AG09309 (cell line): ENCODE data around the gene NAPSA.
"Not testable (repeated sequence)": the region's sequence is repeated elsewhere in the genome, so short reads cannot be mapped to it uniquely, and the experiment has no call there.

Experiments used
- DNase-seq: peaks from one replicate; pipeline ENCODE4 v3.0.0-alpha.2; 2010; ENCODE audit warnings: low read depth
- H3K4me3 ChIP-seq: 2 replicates; pipeline ENCODE4 v1.5.1; 2011; ENCODE audit warnings: mild to moderate bottlenecking, low read depth, low read length, moderate library complexity; ENCODE audit not compliant: control insufficient read depth
- TF ChIP-seq, protein P1 (sequence below): IDR thresholded peaks from 2 replicates; pipeline ENCODE4 v1.5.1; 2011; ENCODE audit warnings: mild to moderate bottlenecking, low read depth, low read length, inconsistent platforms; ENCODE audit not compliant: insufficient read depth, control insufficient read depth; ENCODE audit errors: missing control alignments

The NAPSA gene

DNA sequence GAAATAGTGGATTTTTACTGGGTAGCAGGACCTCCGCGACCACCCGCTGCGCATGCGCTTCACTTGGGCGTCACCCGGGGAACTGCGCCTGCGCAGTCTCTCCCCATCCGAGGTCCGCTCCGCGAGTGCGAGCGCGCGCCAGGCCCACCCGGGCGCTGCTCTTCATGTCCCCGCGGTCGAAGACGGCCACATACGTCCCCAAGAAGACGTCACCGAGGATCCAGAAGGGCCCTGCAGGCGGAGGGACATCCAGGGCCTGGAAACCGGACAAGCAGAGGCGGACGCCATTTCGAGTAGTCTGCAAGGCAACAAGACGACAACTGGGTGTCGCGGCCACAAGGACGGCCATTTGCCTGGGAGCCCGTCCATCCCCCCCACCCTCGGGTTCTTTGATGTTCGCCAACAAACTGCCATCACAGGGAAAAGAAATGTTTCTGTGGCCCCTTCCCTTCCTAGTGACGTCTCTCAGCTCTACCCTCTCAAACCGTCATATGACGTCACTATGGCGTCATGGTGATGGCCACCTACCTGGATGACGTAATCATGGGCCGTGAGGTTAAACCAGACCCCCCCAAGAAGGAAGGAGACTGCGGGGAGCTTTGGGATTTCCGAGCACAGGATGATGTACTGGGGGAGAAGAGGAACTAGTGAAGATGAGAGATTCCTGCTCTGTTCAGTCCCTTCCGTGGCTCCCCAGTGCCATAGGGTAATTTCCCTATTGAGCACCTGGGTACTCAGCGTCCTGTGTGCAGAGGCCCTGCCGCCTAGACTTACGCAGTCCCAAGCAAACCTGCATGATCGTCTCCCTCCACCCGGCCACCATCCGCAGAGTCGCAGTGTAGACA lies 6.7 kb downstream of the NAPSA start:
- DNase-seq = no peak
- H3K4me3 ChIP-seq = peak overlapping the region; percentile 52
- TF ChIP-seq, protein P1, sequence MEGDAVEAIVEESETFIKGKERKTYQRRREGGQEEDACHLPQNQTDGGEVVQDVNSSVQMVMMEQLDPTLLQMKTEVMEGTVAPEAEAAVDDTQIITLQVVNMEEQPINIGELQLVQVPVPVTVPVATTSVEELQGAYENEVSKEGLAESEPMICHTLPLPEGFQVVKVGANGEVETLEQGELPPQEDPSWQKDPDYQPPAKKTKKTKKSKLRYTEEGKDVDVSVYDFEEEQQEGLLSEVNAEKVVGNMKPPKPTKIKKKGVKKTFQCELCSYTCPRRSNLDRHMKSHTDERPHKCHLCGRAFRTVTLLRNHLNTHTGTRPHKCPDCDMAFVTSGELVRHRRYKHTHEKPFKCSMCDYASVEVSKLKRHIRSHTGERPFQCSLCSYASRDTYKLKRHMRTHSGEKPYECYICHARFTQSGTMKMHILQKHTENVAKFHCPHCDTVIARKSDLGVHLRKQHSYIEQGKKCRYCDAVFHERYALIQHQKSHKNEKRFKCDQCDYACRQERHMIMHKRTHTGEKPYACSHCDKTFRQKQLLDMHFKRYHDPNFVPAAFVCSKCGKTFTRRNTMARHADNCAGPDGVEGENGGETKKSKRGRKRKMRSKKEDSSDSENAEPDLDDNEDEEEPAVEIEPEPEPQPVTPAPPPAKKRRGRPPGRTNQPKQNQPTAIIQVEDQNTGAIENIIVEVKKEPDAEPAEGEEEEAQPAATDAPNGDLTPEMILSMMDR = no peak

DNA sequence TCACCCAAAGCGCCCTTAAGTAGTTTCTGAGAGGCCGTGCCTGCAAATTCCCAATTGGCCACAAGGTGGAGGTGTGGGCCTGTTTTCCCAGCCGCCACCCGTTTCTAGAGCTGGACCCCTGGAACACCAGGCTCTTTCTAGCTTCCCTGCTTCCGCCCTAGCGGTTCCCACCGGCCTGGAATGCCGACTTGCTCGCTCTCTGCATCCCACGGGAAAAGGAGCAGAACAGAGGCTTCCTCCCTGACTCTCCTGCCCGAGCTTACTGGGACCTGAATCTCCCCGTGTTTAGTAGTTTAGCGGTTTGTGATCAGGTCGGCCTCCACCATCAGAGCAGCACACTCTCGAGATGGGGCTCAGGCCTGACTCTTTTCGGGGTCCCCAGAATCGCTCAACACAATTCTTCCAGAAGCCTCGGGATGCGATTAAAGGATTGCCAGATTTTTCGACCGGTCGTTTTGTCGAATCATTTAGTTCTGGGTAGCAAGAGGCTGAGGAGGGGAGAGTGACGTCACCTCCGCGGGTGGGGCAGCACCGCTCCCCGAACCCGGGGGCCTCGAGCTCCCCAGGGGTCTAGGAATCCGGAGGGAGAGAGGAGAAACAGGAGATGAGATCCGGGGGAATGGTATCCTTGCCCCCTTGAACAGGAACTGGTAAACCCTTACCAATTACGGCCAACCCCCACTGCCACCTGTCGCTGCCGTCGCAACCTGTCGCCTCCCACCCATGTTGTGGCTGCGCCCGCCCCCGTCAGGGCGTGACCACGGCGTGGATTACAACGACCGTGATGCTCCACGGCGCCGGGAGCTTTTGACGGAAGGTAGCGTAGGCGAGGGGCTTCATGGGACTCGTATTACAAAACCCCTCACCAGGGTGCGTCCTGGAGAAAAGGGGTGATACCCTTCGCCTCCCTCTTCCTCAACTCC lies 8.0 kb downstream of the NAPSA start:
- H3K4me3 ChIP-seq = peak overlapping the region; percentile 41
- no peak for DNase-seq

DNA sequence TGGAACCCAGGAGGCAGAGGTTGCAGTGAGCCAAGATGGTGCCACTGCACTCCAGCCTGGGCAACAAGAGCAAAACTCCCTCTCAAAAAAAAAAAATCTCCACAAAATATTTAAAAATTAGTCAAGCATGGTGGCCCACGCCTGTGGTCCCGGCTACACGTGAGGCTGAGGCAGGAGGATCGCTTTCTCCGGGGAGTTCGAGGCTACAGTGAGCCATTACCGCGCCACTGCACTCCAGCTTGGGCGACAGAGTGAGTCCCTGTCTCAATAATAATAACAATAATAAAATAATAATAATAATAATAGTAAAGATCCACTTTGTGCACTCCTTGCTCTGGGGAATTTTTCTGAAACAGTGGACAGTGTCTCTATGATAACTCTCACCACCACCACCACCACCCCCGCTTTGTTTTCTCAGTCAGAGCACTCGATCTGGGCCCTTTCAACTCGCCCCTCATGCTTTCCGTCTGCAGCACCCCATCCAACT lies 8.7 kb downstream of the NAPSA start:
- DNase-seq = no peak
- TF ChIP-seq, protein P1 = no peak
- H3K4me3 ChIP-seq = no peak overlapping the region

More for the DNA sequence above, 8.0 kb downstream of the NAPSA start:
- TF ChIP-seq, protein P1 = peak; percentile 85

DNA sequence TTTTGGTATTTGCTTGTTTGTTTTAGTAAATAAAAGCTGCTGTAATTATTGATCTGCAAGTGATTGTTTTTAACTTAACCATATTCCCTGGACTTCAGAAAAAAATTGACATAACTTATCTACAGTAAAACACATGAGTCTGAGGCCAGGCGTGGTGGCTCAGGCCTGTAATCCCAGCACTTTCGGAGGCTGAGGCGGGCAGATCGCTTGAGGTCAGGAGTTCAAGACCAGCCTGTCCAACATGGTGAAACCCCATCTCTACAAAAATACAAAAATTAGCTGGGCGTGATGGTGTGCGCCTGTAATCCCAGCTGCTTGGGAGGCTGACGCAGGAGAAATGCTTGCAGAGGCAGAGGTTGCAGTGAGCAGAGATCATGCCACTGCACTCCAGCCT lies 12.0 kb downstream of the NAPSA start:
- not testable (repeated sequence) for DNase-seq, H3K4me3 ChIP-seq

DNA sequence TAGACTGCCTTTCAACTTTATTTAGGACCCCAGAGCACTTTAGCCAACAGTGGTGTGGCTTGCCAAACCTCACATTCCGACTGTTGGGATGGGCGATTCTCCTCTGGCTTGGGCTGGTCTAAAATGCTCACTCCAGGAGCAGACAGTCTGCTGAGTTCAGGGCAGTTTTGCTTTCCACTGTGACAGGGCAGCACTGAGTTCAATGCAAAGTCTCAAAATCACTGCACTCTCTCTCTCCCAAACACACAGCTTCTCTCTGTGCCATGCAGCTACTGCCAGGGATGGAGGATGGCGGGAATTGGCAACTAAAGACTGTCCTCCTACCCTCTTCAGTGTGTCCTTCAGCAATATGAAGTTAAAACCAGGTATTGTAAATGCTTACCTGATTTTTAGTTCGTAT lies 13.2 kb downstream of the NAPSA start:
- TF ChIP-seq, protein P1 = no peak
- no peak for DNase-seq
- H3K4me3 ChIP-seq = no peak overlapping the region

DNA sequence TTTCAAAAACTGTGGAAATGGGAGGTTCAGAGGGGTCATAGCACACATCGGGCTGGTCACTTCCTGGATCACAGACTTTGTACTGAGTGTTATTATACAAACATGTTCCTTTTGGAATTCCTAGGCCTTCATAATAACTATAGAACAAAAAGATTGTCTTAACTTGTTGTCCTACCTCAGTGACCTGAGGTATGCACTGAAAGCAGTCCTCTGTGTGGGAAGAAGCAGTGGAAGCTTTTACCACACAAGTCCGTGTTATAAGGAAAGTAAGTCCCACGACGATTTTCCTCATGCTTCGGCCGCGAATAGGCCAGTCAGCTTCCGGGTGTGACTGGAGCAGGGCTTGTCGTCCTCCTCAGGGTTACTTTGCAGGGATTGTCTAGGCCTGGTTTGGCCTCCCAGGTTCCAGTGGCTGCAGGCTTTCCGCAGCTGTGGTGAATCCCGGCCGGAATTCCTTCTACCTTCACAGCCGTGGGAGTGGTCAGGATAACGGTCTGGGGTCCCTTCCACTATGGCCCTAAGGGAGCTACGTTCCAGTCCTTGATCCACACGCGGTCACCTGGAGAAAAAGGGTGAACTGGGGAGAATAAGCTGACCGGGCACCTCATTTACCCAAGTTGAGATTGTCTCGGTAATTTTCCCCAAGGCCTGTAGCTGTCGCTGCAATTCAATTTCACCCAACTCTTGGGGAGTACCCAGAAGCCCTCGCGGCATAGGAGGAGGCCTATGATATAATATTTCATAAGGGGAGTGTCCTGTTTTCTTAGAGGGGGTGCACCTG lies 16.0 kb downstream of the NAPSA start:
- no peak overlapping the region for H3K4me3 ChIP-seq
- no peak for DNase-seq
- TF ChIP-seq, protein P1 = peak; percentile 6

DNA sequence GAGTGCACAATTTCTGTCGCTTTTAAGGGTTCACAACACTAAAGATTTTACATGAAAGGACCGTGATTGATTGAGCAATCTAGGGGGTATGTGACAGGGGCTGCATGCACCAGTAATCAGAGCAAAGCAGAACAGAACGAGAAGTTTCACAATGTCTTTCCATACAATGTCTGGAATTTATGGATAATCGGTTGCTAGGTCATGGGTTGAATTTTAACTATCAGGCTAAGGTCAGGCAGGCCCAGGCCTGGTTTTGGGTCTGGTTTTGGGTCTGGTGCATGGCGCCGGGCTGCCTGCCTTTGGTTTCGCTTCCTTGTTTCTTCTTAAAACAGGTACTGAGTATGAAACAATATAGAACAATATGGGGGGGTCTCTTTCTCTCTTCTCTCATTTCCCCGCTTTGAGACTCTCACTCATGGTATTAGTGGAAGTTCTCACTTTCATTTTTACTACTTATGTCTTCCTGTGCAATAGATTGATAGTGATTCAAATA lies 18.3 kb downstream of the NAPSA start:
- not testable (repeated sequence) for H3K4me3 ChIP-seq, DNase-seq
